Ishikawa (cell line): ENCODE data around the gene DIAPH2.

Source experiments
- CEBPB ChIP-seq: IDR thresholded peaks from 2 replicates; pipeline ENCODE4 v1.6.1; 2012
- CREB1 ChIP-seq: IDR thresholded peaks from 2 replicates; pipeline ENCODE4 v1.6.1; 2012; ENCODE audit warnings: low read depth
- EGR1 ChIP-seq: IDR thresholded peaks from 2 replicates; pipeline ENCODE4 v1.6.1; 2012
- EP300 ChIP-seq: IDR thresholded peaks from 2 replicates; pipeline ENCODE4 v1.6.1; 2012; ENCODE audit warnings: borderline replicate concordance
- FOXM1 ChIP-seq: IDR thresholded peaks from 2 replicates; pipeline ENCODE4 v1.6.1; 2012; ENCODE audit warnings: low read depth, borderline replicate concordance
- NFIC ChIP-seq: IDR thresholded peaks from 2 replicates; pipeline ENCODE4 v1.6.1; 2012
- RAD21 ChIP-seq: IDR thresholded peaks from 2 replicates; pipeline ENCODE4 v1.6.1; 2012; ENCODE audit warnings: low read depth
- TAF1 ChIP-seq: IDR thresholded peaks from 2 replicates; pipeline ENCODE4 v1.6.1; 2012; ENCODE audit warnings: low read depth, mild to moderate bottlenecking
- TCF12 ChIP-seq: IDR thresholded peaks from 2 replicates; pipeline ENCODE4 v1.6.1; 2012; ENCODE audit warnings: low read depth
- TEAD4 ChIP-seq: IDR thresholded peaks from 2 replicates; pipeline ENCODE4 v1.6.1; 2012
- YY1 ChIP-seq: IDR thresholded peaks from 2 replicates; pipeline ENCODE4 v1.6.1; 2012; ENCODE audit warnings: low read depth
- ZBTB7A ChIP-seq: IDR thresholded peaks from 2 replicates; pipeline ENCODE4 v1.6.1; 2012; ENCODE audit warnings: low read depth
- TF ChIP-seq, protein P1 (sequence below): IDR thresholded peaks from 2 replicates; pipeline ENCODE4 v1.6.1; 2012; ENCODE audit warnings: low read depth, mild to moderate bottlenecking
- TF ChIP-seq, protein P2 (sequence below): IDR thresholded peaks from 2 replicates; pipeline ENCODE4 v1.6.1; 2012
- TF ChIP-seq, protein P3 (sequence below): IDR thresholded peaks from 2 replicates; pipeline ENCODE4 v1.6.1; 2012

Gene DIAPH2

DNA sequence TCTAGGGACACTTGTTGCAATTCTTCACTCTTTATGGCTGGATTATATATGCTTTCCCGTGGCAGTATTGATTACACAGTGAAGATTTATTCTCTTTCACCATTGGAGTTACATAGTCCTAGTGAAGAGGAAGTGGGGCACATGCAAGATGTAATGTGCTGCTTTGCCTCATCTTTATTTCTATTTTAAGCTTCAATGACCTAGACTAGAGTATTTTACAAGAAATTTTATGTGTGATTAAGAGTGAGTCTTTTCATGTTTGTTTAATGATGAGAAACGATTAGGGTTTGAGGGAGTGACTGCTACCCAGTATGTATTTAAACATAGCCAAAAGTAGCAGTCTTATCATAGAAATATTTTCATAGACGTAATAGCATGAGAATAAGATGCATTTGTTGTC is 30.8 kb downstream of the DIAPH2 start:
- TF ChIP-seq FOXM1 (no peak), TEAD4 (no peak), NFIC (no peak), TCF12 (no peak), CEBPB (no peak), EP300 (no peak), TAF1 (no peak), EGR1 (no peak), CREB1 (no peak), YY1 (no peak), ZBTB7A (no peak), RAD21 (no peak)
- TF ChIP-seq, protein P1, sequence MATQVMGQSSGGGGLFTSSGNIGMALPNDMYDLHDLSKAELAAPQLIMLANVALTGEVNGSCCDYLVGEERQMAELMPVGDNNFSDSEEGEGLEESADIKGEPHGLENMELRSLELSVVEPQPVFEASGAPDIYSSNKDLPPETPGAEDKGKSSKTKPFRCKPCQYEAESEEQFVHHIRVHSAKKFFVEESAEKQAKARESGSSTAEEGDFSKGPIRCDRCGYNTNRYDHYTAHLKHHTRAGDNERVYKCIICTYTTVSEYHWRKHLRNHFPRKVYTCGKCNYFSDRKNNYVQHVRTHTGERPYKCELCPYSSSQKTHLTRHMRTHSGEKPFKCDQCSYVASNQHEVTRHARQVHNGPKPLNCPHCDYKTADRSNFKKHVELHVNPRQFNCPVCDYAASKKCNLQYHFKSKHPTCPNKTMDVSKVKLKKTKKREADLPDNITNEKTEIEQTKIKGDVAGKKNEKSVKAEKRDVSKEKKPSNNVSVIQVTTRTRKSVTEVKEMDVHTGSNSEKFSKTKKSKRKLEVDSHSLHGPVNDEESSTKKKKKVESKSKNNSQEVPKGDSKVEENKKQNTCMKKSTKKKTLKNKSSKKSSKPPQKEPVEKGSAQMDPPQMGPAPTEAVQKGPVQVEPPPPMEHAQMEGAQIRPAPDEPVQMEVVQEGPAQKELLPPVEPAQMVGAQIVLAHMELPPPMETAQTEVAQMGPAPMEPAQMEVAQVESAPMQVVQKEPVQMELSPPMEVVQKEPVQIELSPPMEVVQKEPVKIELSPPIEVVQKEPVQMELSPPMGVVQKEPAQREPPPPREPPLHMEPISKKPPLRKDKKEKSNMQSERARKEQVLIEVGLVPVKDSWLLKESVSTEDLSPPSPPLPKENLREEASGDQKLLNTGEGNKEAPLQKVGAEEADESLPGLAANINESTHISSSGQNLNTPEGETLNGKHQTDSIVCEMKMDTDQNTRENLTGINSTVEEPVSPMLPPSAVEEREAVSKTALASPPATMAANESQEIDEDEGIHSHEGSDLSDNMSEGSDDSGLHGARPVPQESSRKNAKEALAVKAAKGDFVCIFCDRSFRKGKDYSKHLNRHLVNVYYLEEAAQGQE = no peak
- TF ChIP-seq, protein P2, sequence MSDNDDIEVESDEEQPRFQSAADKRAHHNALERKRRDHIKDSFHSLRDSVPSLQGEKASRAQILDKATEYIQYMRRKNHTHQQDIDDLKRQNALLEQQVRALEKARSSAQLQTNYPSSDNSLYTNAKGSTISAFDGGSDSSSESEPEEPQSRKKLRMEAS = no peak
- TF ChIP-seq, protein P3, sequence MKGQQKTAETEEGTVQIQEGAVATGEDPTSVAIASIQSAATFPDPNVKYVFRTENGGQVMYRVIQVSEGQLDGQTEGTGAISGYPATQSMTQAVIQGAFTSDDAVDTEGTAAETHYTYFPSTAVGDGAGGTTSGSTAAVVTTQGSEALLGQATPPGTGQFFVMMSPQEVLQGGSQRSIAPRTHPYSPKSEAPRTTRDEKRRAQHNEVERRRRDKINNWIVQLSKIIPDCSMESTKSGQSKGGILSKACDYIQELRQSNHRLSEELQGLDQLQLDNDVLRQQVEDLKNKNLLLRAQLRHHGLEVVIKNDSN = no peak

DNA sequence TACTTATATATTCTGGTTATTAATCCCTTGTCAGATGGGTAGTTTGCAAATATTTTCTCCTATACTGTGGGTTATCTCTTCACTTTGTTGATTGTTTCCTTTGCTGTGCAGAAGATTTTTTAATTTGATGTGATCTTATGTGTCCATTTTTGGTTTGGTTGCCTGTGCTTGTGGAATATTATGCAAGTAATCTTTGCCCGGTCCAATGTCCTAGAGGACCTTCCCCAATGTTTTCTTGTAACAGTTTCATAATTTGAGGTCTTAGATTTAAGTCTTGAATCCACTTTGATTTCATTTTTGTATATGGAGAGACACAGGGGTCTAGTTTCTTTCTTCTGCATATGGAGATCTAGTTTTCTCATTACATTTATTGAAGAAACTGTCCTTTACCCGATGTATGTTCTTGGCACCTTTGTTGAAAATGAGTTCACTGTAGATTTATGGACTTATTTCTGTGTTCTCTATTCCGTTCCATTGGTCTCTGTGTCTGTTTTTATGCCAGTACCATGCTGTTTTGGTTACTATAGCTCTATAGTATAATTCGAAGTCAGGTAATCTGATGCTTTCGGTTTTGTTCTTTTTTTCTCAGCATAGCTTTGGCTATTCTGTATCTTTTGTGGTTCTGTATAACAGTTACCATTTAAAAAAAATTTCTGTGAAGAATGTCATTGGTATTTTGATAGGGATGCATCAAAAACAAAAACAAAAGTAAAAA is 34.7 kb downstream of the DIAPH2 start:
- TF ChIP-seq YY1 (no peak), CREB1 (no peak), FOXM1 (no peak), RAD21 (no peak), NFIC (no peak), EGR1 (no peak), ZBTB7A (no peak), CEBPB (no peak)
- TF ChIP-seq, protein P3 = no peak

DNA sequence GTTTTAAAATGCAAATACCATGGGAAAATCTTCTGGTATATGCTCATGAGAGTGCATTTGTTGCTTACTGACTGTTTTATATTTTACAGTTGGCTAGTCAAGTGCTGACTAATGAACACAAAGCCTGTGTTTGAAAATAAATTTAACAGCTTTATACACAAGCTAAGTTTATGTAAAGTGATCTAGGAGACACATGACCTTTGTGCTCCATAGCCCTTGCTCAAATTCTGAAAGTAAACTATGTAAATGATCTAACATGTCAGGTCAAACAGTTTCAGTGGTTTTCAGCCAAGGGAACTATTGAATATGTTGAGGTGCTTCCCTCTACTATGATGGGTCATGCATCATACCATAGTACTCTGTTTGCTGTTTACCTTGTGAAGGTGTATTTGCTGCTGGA is 36.7 kb downstream of the DIAPH2 start:
- no peak for TF ChIP-seq NFIC
- no peak for TF ChIP-seq CEBPB
- TF ChIP-seq, protein P2 = no peak

DNA sequence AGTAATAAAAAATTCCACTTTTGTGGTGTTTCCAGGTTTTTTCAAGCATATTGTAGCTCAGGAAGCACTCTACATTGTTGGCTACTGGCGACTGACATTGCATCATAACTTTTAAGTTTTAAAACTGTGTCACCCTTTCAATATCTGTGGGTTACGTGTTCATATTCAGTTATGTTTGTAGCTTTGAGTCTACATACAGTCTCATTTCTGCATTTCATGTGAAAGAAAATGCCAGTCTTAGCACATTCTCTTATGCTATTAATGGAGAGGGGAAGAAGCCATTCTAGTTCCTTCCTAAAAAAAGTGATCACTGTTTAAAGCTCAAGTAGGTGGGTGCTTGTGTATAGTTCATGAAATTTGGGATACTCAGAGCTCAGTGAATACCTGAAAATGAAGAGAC is 38.1 kb downstream of the DIAPH2 start:
- TF ChIP-seq CEBPB (no peak), RAD21 (no peak), TCF12 (no peak), CREB1 (no peak), EGR1 (no peak), YY1 (no peak), TAF1 (no peak), FOXM1 (no peak)
- TF ChIP-seq, protein P1 = no peak
- TF ChIP-seq, protein P2 = no peak

DNA sequence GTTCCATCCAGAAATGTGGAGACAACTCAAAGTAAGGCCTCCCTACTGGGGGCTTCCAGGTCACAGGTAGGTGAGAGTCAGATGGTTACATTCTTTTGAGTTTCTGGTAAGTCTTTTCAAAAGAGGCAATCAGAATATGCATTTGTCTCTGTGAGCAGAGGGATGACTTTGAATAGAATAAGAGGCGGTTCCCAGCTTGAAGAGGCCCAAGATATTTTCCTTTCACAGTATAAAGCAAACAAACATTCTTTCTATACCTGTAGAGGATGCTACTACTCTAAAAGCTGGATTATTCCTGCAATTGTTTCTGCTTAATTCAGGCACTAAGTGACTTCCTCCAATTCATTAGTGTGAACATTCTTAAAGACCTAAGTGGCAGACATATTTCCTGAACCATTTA is 44.4 kb downstream of the DIAPH2 start:
- TF ChIP-seq, protein P2 = no peak
- no peak for TF ChIP-seq TEAD4
- TF ChIP-seq ZBTB7A = no peak
- TF ChIP-seq, protein P3 = no peak
- no peak for TF ChIP-seq EP300
- no peak for TF ChIP-seq TCF12
